Endothelial cell of umbilical vein (primary cell): ENCODE data around the gene SPRYD4. TPM values are rescaled to one million over a fixed set of nuclear protein-coding genes. Genes with fewer than 3 reads are reported as not detected.

Source experiments
- BruUV-seq: library from RNA; stranded (reverse); fragments of 400-500 nt; replicated peaks from 2 replicates; lab custom pipeline; 2021; lab: Mats Ljungman, UMichigan
- CTCF ChIA-PET: fragments of 300-600, 350-600 bp; sonication (Branson Sonifier 250); formaldehyde crosslinking; loops from one replicate; lab custom pipeline; 2021; ENCODE audit warnings: antibody characterized with exemption, inconsistent platforms; lab: Charles Lee
- POLR2A ChIA-PET: fragments of 300-600, 350-600 bp; sonication (Branson Sonifier 250); formaldehyde crosslinking; loops from one replicate; lab custom pipeline; 2021; ENCODE audit warnings: antibody characterized with exemption, inconsistent platforms; lab: Charles Lee
- DNase-seq: peaks from one replicate; pipeline ENCODE4 v3.0.0-alpha.2; 2011; ENCODE audit warnings: low read depth, low spot score
- FAIRE-seq: peaks from 2 replicates; lab custom pipeline; 2011; peaks lifted over from hg19 to GRCh38; lab: Jason Lieb, UNC
- H2AFZ ChIP-seq: 2 replicates; pipeline ENCODE4 v1.6.0; 2012; ENCODE audit warnings: low read depth, low read length, control low read depth, inconsistent platforms
- H3K27ac ChIP-seq: 2 replicates; pipeline ENCODE4 v1.5.1; 2011; ENCODE audit warnings: low read depth, mild to moderate bottlenecking, control low read depth, low read length, moderate library complexity; ENCODE audit not compliant: insufficient read depth
- H3K27me3 ChIP-seq, 2 experiments: 2 replicates each; pipeline versions ENCODE4 v1.6.0 to v1.6.1; 2011; ENCODE audit warnings: low read length in 2 of 2, mixed read lengths in 1 of 2; ENCODE audit not compliant: control insufficient read depth in 2 of 2, insufficient read depth in 2 of 2
- H3K36me3 ChIP-seq, 2 experiments: 2 replicates in 1 of 2; 3 replicates in 1 of 2; pipeline ENCODE4 v1.5.1; 2011; ENCODE audit warnings: low read length in 2 of 2, mild to moderate bottlenecking in 1 of 2, moderate library complexity in 1 of 2; ENCODE audit not compliant: control insufficient read depth in 2 of 2, insufficient read depth in 2 of 2; ENCODE audit errors: extremely low read depth in 1 of 2
- H3K4me1 ChIP-seq: 3 replicates; pipeline ENCODE4 v1.5.1; 2011; ENCODE audit warnings: mild to moderate bottlenecking, low read length; ENCODE audit not compliant: control insufficient read depth, insufficient read depth; ENCODE audit errors: extremely low read depth
- H3K4me2 ChIP-seq: 2 replicates; pipeline ENCODE4 v1.6.1; 2011; ENCODE audit warnings: low read length, control low read depth, mixed read lengths; ENCODE audit not compliant: insufficient read depth
- H3K4me3 ChIP-seq, 3 experiments: fragments of 200-600 bp in 1 of 3; sonication (generic), shearing (Covaris generic) in 1 of 3; replicated peaks in 1 of 3; 2 replicates each; pipeline ENCODE4 v1.5.1; 2011 to 2016; ENCODE audit warnings: control low read depth in 3 of 3, low read length in 3 of 3, mild to moderate bottlenecking in 2 of 3, inconsistent platforms in 1 of 3, low read depth in 1 of 3, moderate library complexity in 1 of 3; ENCODE audit not compliant: insufficient read depth in 1 of 3
- H3K79me2 ChIP-seq: 2 replicates; pipeline ENCODE4 v1.6.0; 2012; ENCODE audit warnings: low read length, inconsistent platforms; ENCODE audit not compliant: control insufficient read depth, insufficient read depth
- H3K9ac ChIP-seq: replicated peaks from 2 replicates; pipeline ENCODE3; 2011; ENCODE audit warnings: low read length, control low read depth; ENCODE audit not compliant: insufficient read depth; ENCODE audit errors: extremely low read depth
- H3K9me1 ChIP-seq: replicated peaks from 3 replicates; pipeline ENCODE4 v1.6.0; 2011; ENCODE audit warnings: mild to moderate bottlenecking, low read length; ENCODE audit not compliant: control insufficient read depth, insufficient read depth; ENCODE audit errors: extremely low read depth
- H3K9me3 ChIP-seq: replicated peaks from 2 replicates; pipeline ENCODE4 v1.5.1; 2012; ENCODE audit warnings: low read length, inconsistent platforms; ENCODE audit not compliant: control insufficient read depth, insufficient read depth
- H4K20me1 ChIP-seq: replicated peaks from 2 replicates; pipeline ENCODE3; 2011; ENCODE audit warnings: mild to moderate bottlenecking, low read length; ENCODE audit not compliant: control insufficient read depth, insufficient read depth; ENCODE audit errors: extremely low read depth
- CTCF ChIP-seq, 2 donors: IDR thresholded peaks; 1 replicate in 1 of 2; 2 replicates in 1 of 2; pipeline ENCODE4 v1.5.1; 2011; ENCODE audit warnings: low read length in 2 of 2, mild to moderate bottlenecking in 2 of 2, moderate library complexity in 2 of 2, control low read depth in 1 of 2, inconsistent platforms in 1 of 2, low read depth in 1 of 2; ENCODE audit not compliant: insufficient read depth in 1 of 2; ENCODE audit errors: extremely low read depth in 1 of 2
- EZH2 ChIP-seq: IDR thresholded peaks from 2 replicates; pipeline ENCODE4 v1.6.1; 2012; ENCODE audit warnings: borderline replicate concordance, low read depth, mild to moderate bottlenecking, moderate library complexity, low read length, inconsistent platforms; ENCODE audit not compliant: severe bottlenecking
- FOS ChIP-seq: IDR thresholded peaks from 2 replicates; pipeline ENCODE4 v1.6.1; 2011; ENCODE audit warnings: mild to moderate bottlenecking, low read length, moderate library complexity, borderline replicate concordance; ENCODE audit not compliant: insufficient read depth
- GATA2 ChIP-seq: IDR thresholded peaks from 2 replicates; pipeline ENCODE4 v1.7.0; 2011; ENCODE audit warnings: low read depth, mild to moderate bottlenecking, moderate library complexity, mixed read lengths, low read length; ENCODE audit not compliant: insufficient read length, insufficient read depth
- JUN ChIP-seq: IDR thresholded peaks from 2 replicates; pipeline ENCODE4 v1.6.1; 2011; ENCODE audit warnings: borderline replicate concordance, low read depth; ENCODE audit not compliant: insufficient read length, insufficient read depth
- MYC ChIP-seq: IDR thresholded peaks from one replicate; pipeline ENCODE4 v1.6.1; 2011; ENCODE audit warnings: mild to moderate bottlenecking, low read depth, low read length
- POLR2A ChIP-seq: IDR thresholded peaks from 2 replicates; pipeline ENCODE4 v1.6.1; 2012; ENCODE audit warnings: low read depth, mild to moderate bottlenecking, control low read depth, low read length
- POLR2AphosphoS5 ChIP-seq: IDR thresholded peaks from 2 replicates; pipeline ENCODE4 v1.6.1; 2012; ENCODE audit warnings: low read depth, mild to moderate bottlenecking, control low read depth, low read length, moderate library complexity; ENCODE audit not compliant: insufficient read depth
- dilution Hi-C: fragments of 300-500 bp; cut with MboI; formaldehyde crosslinking; loops from one replicate; pipeline ENCODE4 v1.15.0; 2019; ENCODE audit warnings: low sequenced_read_pairs; ENCODE audit not compliant: extremely low pct_ligation_motif_present
- intact Hi-C: fragments of 100-400 bp; cut with micrococcal nuclease; formaldehyde crosslinking; loops from one replicate; pipeline ENCODE4 v1.10.0; 2022
- polyA plus RNA-seq, 4 experiments: library from polyadenylated mRNA; depleted of rRNA in 3 of 4; stranded (reverse) in 3 of 4; unstranded in 1 of 4; fragments of >200 nt; gene quantifications; 2 replicates each; pipeline versions ENCODE4 v1.2.1 to v1.2.3, GENCODE V29; 2011 to 2012; ENCODE audit warnings: missing spikeins in 1 of 4
- total RNA-seq: library from RNA; stranded (reverse); gene quantifications from 2 replicates; pipeline ENCODE4 v1.2.3, GENCODE V29; 2021
- TF ChIP-seq, protein P1 (sequence below): IDR thresholded peaks from 2 replicates; pipeline ENCODE4 v1.6.1; 2011; ENCODE audit not compliant: insufficient read depth, insufficient read length

The SPRYD4 gene
- total and polyA plus RNA-seq, 2 donors (not counting 3 experiments of a cell fraction or from before 2014, with no cell fraction given): 3.4 to 4.0 TPM

- ChIA-PET POLR2A (no interaction called here), CTCF (no interaction called here)
- Histone ChIP-seq H3K79me2 (no peaks in the 10 kb centered on the region), H3K27ac (no peak overlapping the region), H3K4me1 (peaks cover 4% of the 10 kb centered on the region), H3K27me3 (peaks cover 22 to 40% of the 10 kb centered on the region in 2 experiments), H3K4me3 (no peak overlapping the region), H4K20me1 (no peaks in the 10 kb centered on the region), H3K9me1 (no peaks in the 10 kb centered on the region), H2AFZ (no peak overlapping the region), H3K9ac (no peak overlapping the region), H3K36me3 (no peaks in the 10 kb centered on the region), H3K9me3 (no peaks in the 10 kb centered on the region), H3K4me2 (no peak overlapping the region)
- DNase-seq: no peak
- dilution Hi-C loops: no loop called here
- TF ChIP-seq GATA2 (no peak), JUN (no peak), MYC (no peak), FOS (no peak), CTCF (IDR thresholded peaks at IDR 0.05; ENCODE audit: extremely low read depth in 1 of 2, insufficient read depth in 1 of 2, low read depth in 1 of 2, low read length in 2 of 2) (no peak), EZH2 (no peak), POLR2AphosphoS5 (no peak), POLR2A (no peak)
- TF ChIP-seq, protein P1, sequence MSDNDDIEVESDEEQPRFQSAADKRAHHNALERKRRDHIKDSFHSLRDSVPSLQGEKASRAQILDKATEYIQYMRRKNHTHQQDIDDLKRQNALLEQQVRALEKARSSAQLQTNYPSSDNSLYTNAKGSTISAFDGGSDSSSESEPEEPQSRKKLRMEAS: no peak
- no TSS peak for BruUV-seq
- no peak for FAIRE-seq
- intact Hi-C loops: no loop called here
These were observed 18.3 kb downstream of the SPRYD4 start for GRCh38 chr12:56486694-56487093.
